HG02571 (cell line): ENCODE measurements around the gene IFNK.
"Not testable (repeated sequence)": the region's sequence is repeated elsewhere in the genome, so short reads cannot be mapped to it uniquely, and the experiment has no call there.

ENCODE experiments used
- ATAC-seq: cut with Tn5 transposase; IDR thresholded peaks from one replicate; pipeline ENCODE4 v1.9.1; 2021; ENCODE audit warnings: mild to moderate bottlenecking, moderate library complexity; ENCODE audit not compliant: unreplicated experiment

The IFNK gene

GRCh38 chr9:27524236-27524635, at the start of gene IFNK:
Gene IFNK, plus strand, starts transcription at chr9:27524290. Its CDS starts 47 bp downstream, at chr9:27524337.
- no peak for ATAC-seq

- no peak for ATAC-seq
These were observed 49.8 kb upstream of the IFNK start for GRCh38 chr9:27474305-27474704.

DNA sequence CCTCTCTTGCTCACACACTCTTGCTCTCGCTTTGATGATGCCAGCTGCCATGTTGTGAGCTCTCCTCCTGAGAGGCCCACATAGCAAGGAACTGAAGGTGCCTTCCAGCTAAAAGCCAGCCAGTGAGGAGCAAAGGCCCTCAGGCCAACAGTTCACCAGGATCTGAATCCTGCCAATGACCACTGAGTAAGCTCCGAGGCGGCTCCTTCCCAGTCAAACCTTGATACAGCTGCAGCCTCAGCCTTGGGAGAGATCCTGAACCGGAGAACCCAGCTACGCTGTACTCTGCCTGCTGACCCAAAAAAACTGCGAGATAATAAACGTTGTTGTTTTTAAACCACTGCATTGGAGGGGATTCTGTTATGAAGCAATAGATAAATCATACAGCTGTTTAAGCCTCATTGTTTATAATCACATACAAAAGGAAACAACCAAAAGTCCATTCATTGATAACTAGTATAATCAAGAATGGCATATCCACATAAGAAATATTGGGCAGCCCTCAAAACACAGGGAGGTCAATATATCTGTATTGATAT, 49.0 kb upstream of the IFNK start:
- ATAC-seq: no peak

DNA sequence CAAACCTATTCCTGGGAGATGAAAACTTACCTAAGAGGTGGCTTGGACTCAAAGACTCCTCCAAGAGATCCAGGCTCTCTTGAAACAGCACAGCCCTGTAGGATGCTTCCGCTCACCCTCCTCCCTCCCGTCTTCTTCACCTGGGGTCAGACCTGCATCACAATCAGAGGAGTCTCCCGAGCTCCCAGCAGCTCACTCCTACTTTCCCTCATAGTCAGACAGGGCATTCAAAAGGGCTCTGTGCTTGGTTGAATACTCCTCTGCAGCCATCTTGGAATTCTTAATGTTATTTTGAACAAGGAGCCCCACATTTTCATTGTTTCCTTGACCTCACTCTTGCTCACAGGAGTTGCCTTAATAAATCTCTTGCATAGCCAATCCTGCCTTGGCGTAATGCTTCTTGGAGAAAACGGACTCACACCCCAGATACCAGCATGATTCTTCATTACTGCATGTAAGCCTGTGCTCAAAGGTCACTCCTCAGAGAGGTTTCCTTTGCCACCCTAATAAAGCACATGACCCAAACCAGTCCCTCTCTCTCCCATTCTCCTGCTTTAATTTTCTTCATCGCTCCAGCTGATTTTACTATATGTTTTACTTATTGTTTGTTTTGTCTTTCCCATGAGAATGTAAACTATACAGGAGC, 47.1 kb upstream of the IFNK start:
- no peak for ATAC-seq

- no peak for ATAC-seq
These were observed 45.8 kb upstream of the IFNK start for GRCh38 chr9:27478322-27478721.

- ATAC-seq: no peak
These were observed 41.4 kb upstream of the IFNK start for GRCh38 chr9:27482709-27483108.

DNA sequence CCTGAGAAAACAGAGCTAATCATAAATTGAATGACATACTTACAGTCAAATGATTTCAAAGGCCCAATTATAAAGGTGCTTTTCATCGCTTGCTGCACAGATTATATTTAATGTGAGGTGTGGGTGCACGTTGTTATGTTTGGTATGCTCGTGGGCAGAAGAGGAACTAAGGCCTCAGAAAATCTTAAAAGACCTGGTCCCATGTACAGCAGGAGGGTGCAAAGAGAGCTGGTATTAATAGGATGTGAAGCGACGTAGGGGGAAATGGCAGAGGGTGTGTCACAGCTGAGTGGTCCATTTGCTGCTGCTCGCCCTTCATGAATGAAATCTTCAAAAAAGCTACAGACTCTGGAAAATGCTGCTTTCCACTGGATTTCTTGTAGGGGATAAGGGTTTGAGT, 40.5 kb upstream of the IFNK start:
- no peak for ATAC-seq

DNA sequence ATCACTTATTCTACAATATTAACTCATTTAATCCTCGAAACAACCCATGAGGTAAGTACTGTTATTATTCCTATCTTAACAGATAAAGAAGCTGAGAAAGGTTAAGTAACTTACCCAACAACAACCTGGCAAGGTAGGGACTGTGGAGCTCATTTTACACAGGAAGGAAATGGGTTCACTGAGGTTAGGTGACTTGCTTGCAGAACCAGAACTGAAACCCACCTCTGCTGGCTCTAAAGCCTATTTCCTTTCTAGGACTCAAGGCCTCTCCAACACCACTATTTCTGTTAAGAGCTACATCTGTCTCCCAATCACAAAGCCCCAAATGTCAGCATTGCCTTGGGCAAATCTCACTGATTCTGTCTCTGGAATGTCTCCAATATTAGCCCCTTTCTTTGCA, 38.9 kb upstream of the IFNK start:
- ATAC-seq: peak; percentile 55

GRCh38 chr9:27487128-27487640, 36.9 kb upstream of the IFNK start:
- ATAC-seq: no peak

DNA sequence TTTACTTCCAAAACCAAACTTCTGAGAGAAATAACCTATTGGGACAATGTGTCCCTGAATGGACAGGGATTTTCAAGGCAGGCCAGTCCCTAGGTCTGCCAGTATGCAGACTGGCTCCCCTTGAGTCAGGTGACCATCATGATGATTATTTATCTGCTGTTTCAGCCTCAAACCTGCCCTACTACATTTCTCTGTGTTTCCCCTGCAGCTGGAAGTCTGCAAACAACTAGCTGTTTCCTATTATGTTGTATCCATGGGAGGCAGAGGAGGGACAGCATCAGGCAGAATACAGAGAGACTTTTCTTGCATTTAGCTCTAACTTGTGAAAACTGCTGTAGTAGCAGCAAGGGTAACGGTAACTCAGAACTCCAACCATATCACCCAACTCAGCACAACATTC, 36.2 kb upstream of the IFNK start:
- ATAC-seq: no peak

DNA sequence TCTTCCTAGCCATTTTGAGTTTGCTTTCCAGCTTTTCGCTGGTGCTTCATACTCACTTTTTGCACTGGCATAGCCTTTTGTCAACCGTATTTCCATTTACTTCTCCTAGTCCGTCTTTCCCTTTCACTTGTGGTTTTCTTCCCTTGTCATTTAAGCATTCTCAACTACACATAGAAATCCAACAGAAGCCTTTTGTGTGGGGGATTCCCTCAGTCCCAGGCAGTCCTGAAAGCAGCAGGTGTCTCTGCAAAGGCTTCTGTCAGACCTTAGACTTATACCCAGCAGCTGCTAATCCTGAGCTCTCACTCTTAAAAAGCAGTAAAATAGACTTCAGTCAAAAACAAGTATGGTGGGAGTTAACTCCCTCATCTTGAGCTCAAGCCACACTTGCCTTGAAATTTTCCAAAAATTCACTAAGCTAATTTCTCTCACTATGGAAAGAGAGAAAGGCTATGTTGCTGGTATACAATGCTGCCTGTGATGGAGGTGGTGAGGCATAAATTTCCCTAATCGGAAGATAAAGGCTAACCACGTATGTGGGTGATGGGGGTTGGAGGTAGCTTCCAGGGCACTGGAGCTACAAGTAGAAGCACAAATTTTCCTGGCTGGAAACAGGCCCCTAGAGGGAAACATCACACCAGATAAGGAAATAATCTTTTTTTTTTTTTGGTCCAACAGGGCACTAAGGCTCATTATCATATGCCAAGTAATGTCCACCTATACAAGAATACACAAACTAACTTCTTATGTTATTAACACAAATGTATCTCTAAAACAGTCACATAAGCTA, 34.8 kb upstream of the IFNK start:
- peak; percentile 92 for ATAC-seq

- ATAC-seq: no peak
These were observed 32.9 kb upstream of the IFNK start for GRCh38 chr9:27491154-27491553.

DNA sequence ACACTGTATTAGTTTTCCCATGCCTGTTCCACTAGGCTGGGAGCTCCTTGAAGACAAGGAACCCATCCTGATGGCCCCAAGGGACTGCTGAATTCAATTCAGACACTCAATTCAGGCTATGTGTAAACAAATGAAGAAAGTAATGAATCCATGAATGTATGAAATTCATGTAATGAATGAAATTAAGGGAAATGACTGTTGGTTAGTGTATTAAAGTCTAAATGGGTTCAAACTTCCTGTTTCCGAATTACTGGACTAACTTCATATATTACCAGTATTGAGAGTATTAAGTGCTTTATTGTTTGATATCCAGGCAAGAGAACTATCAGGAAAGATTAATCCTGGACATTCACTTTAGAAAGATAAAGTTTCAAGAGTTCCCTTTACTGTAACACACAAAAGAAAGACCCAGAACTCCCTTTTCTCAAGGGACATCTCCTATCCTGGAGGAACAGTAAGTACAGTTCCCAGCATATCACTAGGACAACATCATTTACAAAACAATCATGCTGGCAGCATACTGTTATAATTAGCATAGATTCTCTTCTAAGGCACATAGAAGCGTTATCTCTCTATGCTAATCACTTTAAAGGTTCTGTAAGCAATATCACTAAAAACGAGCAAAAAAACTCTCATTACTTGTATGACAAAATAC, 28.5 kb upstream of the IFNK start:
- ATAC-seq: no peak

GRCh38 chr9:27496135-27496504, 28.0 kb upstream of the IFNK start:
- no peak for ATAC-seq

DNA sequence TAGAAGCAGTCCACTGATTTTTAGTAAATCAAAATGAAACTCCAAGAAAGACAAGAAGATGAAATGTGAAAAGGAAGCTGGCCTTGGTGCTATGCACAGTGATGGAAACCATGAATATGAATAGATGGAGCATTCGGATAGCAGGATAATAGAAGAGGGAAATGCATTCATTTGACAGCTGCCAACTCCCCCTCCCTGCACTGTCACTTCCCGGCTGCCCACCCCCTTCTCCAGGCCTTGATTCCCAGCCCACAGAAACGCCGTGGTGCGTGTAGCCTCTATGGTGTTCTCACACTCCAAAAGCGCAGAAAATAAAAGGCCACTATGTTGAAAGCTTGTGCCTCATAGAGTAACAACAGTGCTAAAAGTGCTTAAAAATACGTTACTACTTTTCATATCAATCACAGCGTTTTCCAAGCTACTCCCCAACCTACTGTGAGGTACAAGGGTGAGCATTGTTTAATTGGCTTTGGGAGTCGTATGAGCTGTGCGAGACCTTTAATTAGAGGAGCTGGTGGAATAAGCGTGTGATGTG, 26.1 kb upstream of the IFNK start:
- no peak for ATAC-seq

- ATAC-seq: no peak
These were observed 24.6 kb upstream of the IFNK start for GRCh38 chr9:27499451-27499850.

- not testable (repeated sequence) for ATAC-seq
These were observed 23.2 kb upstream of the IFNK start for GRCh38 chr9:27500902-27501301.

DNA sequence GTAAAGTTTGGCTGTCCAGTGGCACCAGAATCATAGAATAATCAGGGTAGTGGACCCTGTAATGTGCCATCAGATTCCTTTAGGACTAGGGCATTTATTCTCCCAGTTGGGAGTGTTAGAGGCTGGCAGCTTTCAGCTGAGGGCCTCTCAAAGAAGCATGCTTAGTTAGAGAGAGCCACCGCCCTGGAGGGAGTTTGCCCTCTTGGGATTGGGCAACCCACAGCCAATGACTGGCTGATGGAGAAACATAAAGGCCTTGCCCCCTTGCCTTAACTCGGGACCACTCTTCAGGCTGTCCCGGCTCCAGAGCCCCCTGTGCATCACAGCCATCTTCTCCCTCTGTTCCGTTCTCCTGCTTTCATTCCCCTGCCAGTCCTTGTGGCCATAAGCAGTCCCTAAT, 20.5 kb upstream of the IFNK start:
- no peak for ATAC-seq

- no peak for ATAC-seq
These were observed 19.8 kb upstream of the IFNK start for GRCh38 chr9:27504259-27504658.

DNA sequence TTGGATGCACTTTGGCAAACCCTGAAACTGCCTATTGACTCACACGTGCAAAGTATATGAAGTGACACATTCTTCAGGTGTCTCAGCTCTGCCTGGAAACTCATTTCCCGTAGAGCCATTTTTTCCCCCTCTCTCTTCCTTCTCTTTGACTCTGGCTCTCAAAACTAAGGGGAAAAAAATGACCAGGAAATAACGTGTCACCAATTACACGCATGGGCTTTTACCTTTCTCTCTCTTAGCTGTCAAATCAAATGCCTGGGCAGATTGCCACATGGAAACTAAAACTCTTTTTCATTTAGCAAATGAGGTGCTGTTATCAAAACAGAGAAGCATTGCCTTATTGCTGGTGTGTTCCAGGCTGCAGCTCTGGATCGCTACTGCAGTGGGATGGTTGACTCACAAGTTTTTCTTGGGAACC, 18.3 kb upstream of the IFNK start:
- no peak for ATAC-seq

DNA sequence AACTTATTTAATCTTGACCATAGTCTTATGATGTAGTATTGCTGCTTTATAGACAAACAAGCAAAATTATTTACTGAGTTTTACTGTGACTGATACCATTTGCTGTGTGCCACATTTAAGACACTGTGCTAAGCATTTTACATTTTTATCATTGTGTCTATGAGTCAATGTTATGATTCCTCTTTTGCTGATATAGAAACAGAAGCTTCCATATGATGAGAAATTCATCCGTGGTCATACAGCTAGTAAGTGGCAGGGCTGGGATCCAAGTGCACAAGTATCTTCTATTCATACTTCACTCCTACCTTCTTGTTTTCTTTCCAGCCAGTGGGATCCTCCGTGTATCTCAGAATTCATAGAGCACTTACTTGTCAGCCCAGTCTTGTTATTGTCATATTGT, 17.1 kb upstream of the IFNK start:
- ATAC-seq: no peak
